Thymus (tissue), 11 donors: ENCODE measurements around the gene TTC23. TPM values are rescaled to one million over a fixed set of nuclear protein-coding genes. Genes with fewer than 3 reads are reported as not detected.

ENCODE experiments used
- DNase-seq, 9 donors: peaks; one replicate each; pipeline ENCODE4 v3.0.0-alpha.2; 2013; ENCODE audit warnings: low spot score in 9 of 9, low read depth in 6 of 9, missing footprints in 1 of 9
- H3K27ac ChIP-seq, 2 donors: one replicate each; pipeline ENCODE4 v1.5.1; 2013; ENCODE audit warnings: control low read depth in 1 of 2, low read depth in 1 of 2, low read length in 1 of 2, mild to moderate bottlenecking in 1 of 2, moderate library complexity in 1 of 2
- H3K27me3 ChIP-seq, 2 donors: one replicate each; pipeline ENCODE4 v1.5.1; 2013; ENCODE audit warnings: low read length in 1 of 2; ENCODE audit not compliant: control insufficient read depth in 2 of 2, insufficient read depth in 1 of 2
- H3K36me3 ChIP-seq, 2 donors: one replicate each; pipeline ENCODE4 v1.5.1; 2013; ENCODE audit warnings: low read length in 1 of 2, mild to moderate bottlenecking in 1 of 2, moderate library complexity in 1 of 2; ENCODE audit not compliant: control insufficient read depth in 2 of 2, insufficient read depth in 2 of 2
- H3K4me1 ChIP-seq, 2 donors: one replicate each; pipeline ENCODE4 v1.5.1; 2013; ENCODE audit warnings: low read length in 2 of 2; ENCODE audit not compliant: control insufficient read depth in 2 of 2, insufficient read depth in 2 of 2
- H3K4me3 ChIP-seq, 2 donors: one replicate each; pipeline ENCODE4 v1.5.1; 2013; ENCODE audit warnings: low read length in 2 of 2, control low read depth in 1 of 2, mild to moderate bottlenecking in 1 of 2
- H3K9me3 ChIP-seq, 2 donors: one replicate each; pipeline ENCODE4 v1.5.1; 2013; ENCODE audit warnings: low read length in 1 of 2, mild to moderate bottlenecking in 1 of 2; ENCODE audit not compliant: control insufficient read depth in 2 of 2, insufficient read depth in 1 of 2
- WGBS: extraction: QIAGEN DNeasy Blood & Tissue Kit; methylation state at CpG from one replicate; pipeline ENCODE4 v1.1.7; 2013; 5-methylcytosine and 5-hydroxymethylcytosine counted together
- polyA plus RNA-seq: library from polyadenylated mRNA; stranded (reverse); fragments of 200-250 nt; gene quantifications from one replicate; pipeline ENCODE4 v1.2.3, GENCODE V29; 2013
- total RNA-seq: library from RNA; stranded (reverse); fragments of 120-200 nt; gene quantifications from one replicate; pipeline ENCODE4 v1.2.4, GENCODE V29; 2013
- donor health status: healthy.

Gene TTC23
- total and polyA plus RNA-seq, 2 donors = 5.7 to 7.7 TPM

DNA sequence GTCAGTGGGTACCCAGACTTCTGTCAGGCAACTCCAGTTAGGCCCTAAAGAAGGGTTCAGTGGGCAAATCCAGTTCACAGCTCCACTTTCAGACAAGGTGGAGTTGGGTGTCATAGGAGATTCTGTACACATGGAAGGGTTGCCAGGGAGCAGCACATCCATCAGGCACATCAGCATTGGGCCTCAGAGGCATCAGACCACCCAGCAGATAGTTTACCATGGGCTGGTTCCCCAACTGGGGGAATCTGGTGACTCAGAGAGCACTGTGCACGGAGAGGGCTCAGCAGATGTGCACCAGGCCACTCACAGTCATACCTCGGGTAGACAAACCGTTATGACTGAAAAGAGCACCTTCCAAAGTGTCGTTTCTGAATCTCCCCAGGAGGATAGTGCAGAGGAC lies 117.3 kb downstream of the TTC23 start:
- Histone ChIP-seq H3K27ac (no peak overlapping the region), H3K36me3 (peaks cover 0 to 3% of the 10 kb centered on the region in 2 donors), H3K9me3 (no peaks in the 10 kb centered on the region), H3K4me3 (no peak overlapping the region), H3K4me1 (peaks cover 0 to 2% of the 10 kb centered on the region in 2 donors), H3K27me3 (no peaks in the 10 kb centered on the region)
- DNase-seq = no peak
- WGBS = over 99% methylated on average over 4 of the region's 4 CpGs

DNA sequence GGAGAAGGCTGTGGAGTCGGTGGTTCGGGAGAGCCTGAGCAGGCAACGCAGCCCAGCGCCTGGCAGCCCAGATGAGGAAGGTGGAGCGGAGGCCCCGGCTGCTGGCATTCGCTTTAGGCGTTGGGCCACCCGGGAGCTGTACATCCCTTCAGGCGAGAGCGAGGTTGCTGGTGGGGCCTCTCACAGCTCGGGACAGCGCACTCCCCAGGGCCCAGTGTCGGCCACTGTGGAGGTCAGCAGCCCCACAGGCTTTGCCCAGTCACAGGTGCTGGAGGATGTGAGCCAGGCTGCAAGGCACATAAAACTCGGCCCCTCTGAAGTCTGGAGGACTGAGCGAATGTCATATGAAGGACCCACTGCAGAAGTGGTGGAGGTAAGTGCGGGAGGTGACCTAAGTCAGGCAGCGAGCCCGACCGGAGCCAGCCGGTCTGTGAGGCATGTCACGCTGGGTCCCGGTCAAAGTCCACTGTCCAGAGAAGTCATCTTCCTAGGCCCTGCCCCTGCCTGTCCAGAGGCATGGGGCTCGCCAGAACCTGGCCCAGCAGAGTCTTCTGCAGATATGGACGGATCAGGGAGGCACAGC lies 117.8 kb downstream of the TTC23 start:
- H3K27ac ChIP-seq = no peak overlapping the region
- DNase-seq = no peak
- 97% methylated on average over 25 of the region's 25 CpGs for WGBS
- H3K36me3 ChIP-seq = peaks cover 0 to 3% of the 10 kb centered on the region in 2 donors
- no peak overlapping the region for H3K4me3 ChIP-seq
- H3K4me1 ChIP-seq = peaks cover 0 to 2% of the 10 kb centered on the region in 2 donors
- H3K9me3 ChIP-seq = no peaks in the 10 kb centered on the region
- H3K27me3 ChIP-seq = no peaks in the 10 kb centered on the region

DNA sequence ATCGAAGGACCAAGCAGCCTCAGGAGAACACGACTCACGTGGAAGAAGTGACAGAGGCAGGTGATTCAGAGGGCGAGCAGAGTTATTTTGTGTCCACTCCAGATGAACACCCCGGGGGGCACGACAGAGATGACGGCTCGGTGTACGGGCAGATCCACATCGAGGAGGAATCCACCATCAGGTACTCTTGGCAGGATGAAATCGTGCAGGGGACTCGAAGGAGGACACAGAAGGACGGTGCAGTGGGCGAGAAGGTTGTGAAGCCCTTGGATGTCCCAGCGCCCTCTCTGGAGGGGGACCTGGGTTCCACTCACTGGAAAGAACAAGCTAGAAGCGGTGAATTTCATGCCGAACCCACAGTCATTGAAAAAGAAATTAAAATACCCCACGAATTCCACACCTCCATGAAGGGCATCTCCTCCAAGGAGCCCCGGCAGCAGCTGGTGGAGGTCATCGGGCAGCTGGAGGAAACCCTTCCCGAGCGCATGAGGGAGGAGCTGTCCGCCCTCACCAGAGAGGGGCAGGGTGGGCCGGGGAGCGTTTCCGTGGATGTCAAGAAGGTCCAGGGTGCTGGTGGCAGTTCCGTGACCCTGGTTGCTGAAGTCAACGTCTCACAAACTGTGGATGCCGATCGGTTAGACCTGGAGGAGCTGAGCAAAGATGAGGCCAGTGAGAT lies 118.5 kb downstream of the TTC23 start:
- WGBS = 98% methylated on average over 30 of the region's 30 CpGs
- no peak for DNase-seq
- H3K27ac ChIP-seq = no peak overlapping the region
- H3K4me1 ChIP-seq = peaks cover 0 to 2% of the 10 kb centered on the region in 2 donors
- no peak overlapping the region for H3K4me3 ChIP-seq
- peaks cover 0 to 3% of the 10 kb centered on the region in 2 donors for H3K36me3 ChIP-seq
- no peaks in the 10 kb centered on the region for H3K9me3 ChIP-seq
- H3K27me3 ChIP-seq = no peaks in the 10 kb centered on the region

GRCh38 chr15:99130314-99130713 lies 119.1 kb downstream of the TTC23 start:
- Histone ChIP-seq H3K27me3 (no peaks in the 10 kb centered on the region), H3K27ac (no peak overlapping the region), H3K9me3 (no peaks in the 10 kb centered on the region), H3K36me3 (peaks cover 0 to 3% of the 10 kb centered on the region in 2 donors), H3K4me1 (peaks cover 0 to 2% of the 10 kb centered on the region in 2 donors), H3K4me3 (no peak overlapping the region)
- 88% methylated on average over 13 of the region's 13 CpGs for WGBS
- no peak for DNase-seq

DNA sequence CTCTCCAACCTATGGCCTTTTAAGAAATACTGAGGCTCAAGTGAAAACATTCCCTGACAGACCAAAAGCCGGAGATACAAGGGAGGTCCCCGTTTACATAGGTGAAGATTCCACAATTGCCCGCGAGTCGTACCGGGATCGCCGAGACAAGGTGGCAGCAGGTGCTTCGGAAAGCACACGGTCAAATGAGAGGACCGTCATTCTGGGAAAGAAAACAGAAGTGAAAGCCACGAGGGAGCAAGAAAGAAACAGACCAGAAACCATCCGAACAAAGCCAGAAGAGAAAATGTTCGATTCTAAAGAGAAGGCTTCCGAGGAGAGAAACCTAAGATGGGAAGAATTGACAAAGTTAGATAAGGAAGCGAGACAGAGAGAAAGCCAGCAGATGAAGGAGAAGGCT lies 119.7 kb downstream of the TTC23 start:
- Histone ChIP-seq H3K27me3 (no peaks in the 10 kb centered on the region), H3K27ac (no peak overlapping the region), H3K9me3 (no peaks in the 10 kb centered on the region), H3K36me3 (peaks cover 0 to 3% of the 10 kb centered on the region in 2 donors), H3K4me3 (no peak overlapping the region), H3K4me1 (peaks cover 0 to 2% of the 10 kb centered on the region in 2 donors)
- no peak for DNase-seq
- WGBS = 93% methylated on average over 16 of the region's 16 CpGs

DNA sequence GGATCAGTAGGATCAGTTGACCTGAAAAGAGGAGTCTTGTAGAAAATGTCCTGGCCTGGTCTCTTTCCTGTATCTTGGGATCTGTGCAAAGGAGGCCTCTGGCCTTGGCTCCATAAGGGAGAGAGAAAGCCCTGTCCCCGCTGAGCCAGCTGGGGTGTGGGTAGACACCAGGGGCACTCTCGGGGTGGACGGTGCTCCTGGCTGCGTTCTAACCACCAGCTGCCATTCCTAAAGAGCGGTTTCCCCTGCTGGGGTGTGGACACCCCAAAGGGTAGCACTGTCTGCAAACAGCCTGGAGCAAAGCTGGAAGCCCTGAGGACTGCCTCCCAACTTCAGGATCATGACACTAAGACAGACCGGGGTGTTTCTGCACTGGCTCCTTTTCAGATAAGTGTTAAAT lies 121.0 kb downstream of the TTC23 start:
- Histone ChIP-seq H3K4me1 (peaks cover 0 to 7% of the 10 kb centered on the region in 2 donors), H3K27ac (no peak overlapping the region), H3K27me3 (peaks cover 0 to 2% of the 10 kb centered on the region in 2 donors), H3K36me3 (peaks cover 0 to 3% of the 10 kb centered on the region in 2 donors), H3K4me3 (no peak overlapping the region), H3K9me3 (no peaks in the 10 kb centered on the region)
- no peak for DNase-seq
- WGBS = 97% methylated on average over 6 of the region's 6 CpGs

GRCh38 chr15:99127773-99128172 lies 121.6 kb downstream of the TTC23 start:
- WGBS = 98% methylated on average over 3 of the region's 3 CpGs
- DNase-seq = no peak
- H3K4me1 ChIP-seq = peaks cover 0 to 7% of the 10 kb centered on the region in 2 donors
- H3K9me3 ChIP-seq = no peaks in the 10 kb centered on the region
- H3K4me3 ChIP-seq = no peak overlapping the region
- H3K27ac ChIP-seq = no peak overlapping the region
- H3K27me3 ChIP-seq = peaks cover 0 to 2% of the 10 kb centered on the region in 2 donors
- peaks cover 0 to 3% of the 10 kb centered on the region in 2 donors for H3K36me3 ChIP-seq

DNA sequence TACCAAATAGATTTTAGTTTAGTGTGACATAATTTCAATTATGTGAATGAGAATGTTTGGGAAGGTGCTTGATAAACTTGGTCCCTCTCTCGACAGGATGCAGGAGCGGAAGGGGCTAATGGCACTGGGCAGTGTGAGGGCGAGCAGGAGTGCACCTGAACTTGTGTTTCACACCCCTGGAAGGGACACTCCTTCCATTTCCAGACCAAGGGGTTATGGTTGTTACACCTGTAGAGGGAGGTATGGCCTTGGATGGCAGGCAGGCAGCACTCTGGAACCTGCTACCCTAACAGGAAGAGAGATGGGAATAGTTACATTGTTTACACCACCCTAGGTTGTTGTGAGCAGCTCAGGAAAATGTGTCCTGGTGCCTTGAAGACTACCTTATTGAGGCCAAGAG lies 122.5 kb downstream of the TTC23 start:
- no peaks in the 10 kb centered on the region for H3K9me3 ChIP-seq
- DNase-seq = no peak
- WGBS = 98% methylated on average over 3 of the region's 3 CpGs
- no peak overlapping the region for H3K4me3 ChIP-seq
- peaks cover 0 to 2% of the 10 kb centered on the region in 2 donors for H3K27me3 ChIP-seq
- peaks cover 0 to 3% of the 10 kb centered on the region in 2 donors for H3K36me3 ChIP-seq
- no peak overlapping the region for H3K27ac ChIP-seq
- peaks cover 0 to 5% of the 10 kb centered on the region in 2 donors for H3K4me1 ChIP-seq

GRCh38 chr15:99126131-99126588 lies 123.2 kb downstream of the TTC23 start:
- DNase-seq = no peak
- H3K9me3 ChIP-seq = no peaks in the 10 kb centered on the region
- H3K4me1 ChIP-seq = peaks cover 0 to 5% of the 10 kb centered on the region in 2 donors
- H3K27me3 ChIP-seq = peaks cover 0 to 2% of the 10 kb centered on the region in 2 donors
- H3K4me3 ChIP-seq = no peak overlapping the region
- H3K27ac ChIP-seq = no peak overlapping the region
- WGBS = 98% methylated on average over 7 of the region's 7 CpGs
- H3K36me3 ChIP-seq = peaks cover 0 to 3% of the 10 kb centered on the region in 2 donors
